Raji (cell line): ENCODE data around the gene KCNJ1.

ENCODE experiments used
- POLR2A ChIP-seq: IDR thresholded peaks from 2 replicates; pipeline ENCODE4 v1.6.1; 2011; ENCODE audit warnings: low read depth, low read length, control low read depth; ENCODE audit not compliant: insufficient read depth

KCNJ1 gene

GRCh38 chr11:128892866-128893565, 25.9 kb upstream of the KCNJ1 start:
- no peak for TF ChIP-seq POLR2A

GRCh38 chr11:128891913-128892398, 24.9 kb upstream of the KCNJ1 start:
- no peak for TF ChIP-seq POLR2A

- no peak for TF ChIP-seq POLR2A
These were observed 23.7 kb upstream of the KCNJ1 start, which contains the start of gene KCNJ5 for GRCh38 chr11:128890543-128891368. Gene KCNJ5, plus strand, starts transcription at chr11:128891356. Its CDS starts 19,918 bp downstream, at chr11:128911274.

GRCh38 chr11:128890216-128890542, 23.1 kb upstream of the KCNJ1 start:
- TF ChIP-seq POLR2A = no peak

GRCh38 chr11:128889657-128890213, 22.6 kb upstream of the KCNJ1 start:
- TF ChIP-seq POLR2A = no peak

GRCh38 chr11:128888034-128888985, 21.2 kb upstream of the KCNJ1 start:
- no peak for TF ChIP-seq POLR2A

- no peak for TF ChIP-seq POLR2A
These were observed 19.5 kb upstream of the KCNJ1 start for GRCh38 chr11:128886406-128887124.

- TF ChIP-seq POLR2A = no peak
These were observed 17.7 kb upstream of the KCNJ1 start for GRCh38 chr11:128884703-128885338.

- TF ChIP-seq POLR2A = no peak
These were observed 17.0 kb upstream of the KCNJ1 start for GRCh38 chr11:128884054-128884453.

GRCh38 chr11:128882451-128882850, 15.4 kb upstream of the KCNJ1 start:
- no peak for TF ChIP-seq POLR2A

- no peak for TF ChIP-seq POLR2A
These were observed 14.1 kb upstream of the KCNJ1 start for GRCh38 chr11:128881221-128881620.

- no peak for TF ChIP-seq POLR2A
These were observed 12.7 kb upstream of the KCNJ1 start for GRCh38 chr11:128879817-128880216.

- TF ChIP-seq POLR2A = no peak
These were observed 11.4 kb upstream of the KCNJ1 start for GRCh38 chr11:128878455-128878854.

GRCh38 chr11:128877726-128878125, 10.6 kb upstream of the KCNJ1 start:
- TF ChIP-seq POLR2A = no peak

GRCh38 chr11:128876133-128876650, 9.1 kb upstream of the KCNJ1 start:
- TF ChIP-seq POLR2A = no peak
